Muscle of back (tissue), 11 donors: ENCODE data around the gene DOCK2. TPM values are rescaled to one million over a fixed set of nuclear protein-coding genes. Genes with fewer than 3 reads are reported as not detected.
"Not testable (repeated sequence)": the region's sequence is repeated elsewhere in the genome, so short reads cannot be mapped to it uniquely, and the experiment has no call there.

Experiments
- DNase-seq, 3 donors: peaks; one replicate each; pipeline versions ENCODE4 v3.0.0 to v3.0.0-alpha.2; 2013
- polyA plus RNA-seq, 10 donors: library from polyadenylated mRNA; unstranded; fragments of 120-200 nt; gene quantifications; one replicate each; pipeline ENCODE4 v1.2.1, GENCODE V29; 2013; ENCODE audit not compliant: insufficient read length in 10 of 10

The DOCK2 gene
- polyA plus RNA-seq, 10 donors, result 3.0 to 8.6 (median 3.7) TPM

DNA sequence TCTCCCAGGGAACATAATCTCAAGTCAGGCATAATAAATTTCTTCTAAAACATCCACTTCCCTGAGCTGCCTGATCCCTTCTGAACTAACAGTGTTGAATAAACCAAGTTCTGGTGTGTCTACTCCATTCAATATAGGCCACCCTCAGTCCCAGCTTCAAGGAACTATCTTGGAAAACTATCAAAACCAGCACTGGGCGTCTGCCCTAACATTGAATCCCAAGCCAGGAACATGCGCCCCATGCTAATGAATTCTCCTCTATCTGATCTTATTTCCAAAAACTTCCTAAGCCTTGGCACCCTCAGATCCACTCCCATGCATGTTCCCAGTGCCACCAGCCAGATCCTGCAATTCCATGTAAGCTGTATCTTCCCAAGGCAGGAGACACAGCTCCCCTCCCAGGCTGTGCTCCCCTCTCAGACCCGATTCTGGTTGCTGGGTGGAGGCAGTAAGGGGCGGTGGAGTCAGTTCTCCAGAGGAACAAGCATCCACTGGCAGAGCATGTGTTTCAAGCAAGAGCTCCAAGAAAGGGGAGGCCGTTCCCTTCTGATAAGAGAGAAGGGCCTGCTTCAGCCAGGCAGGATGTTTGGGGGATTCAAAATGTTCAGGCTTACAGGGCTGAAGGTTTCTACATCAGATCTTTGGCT is 455.5 kb downstream of the DOCK2 start:
- DNase-seq, result no peak

GRCh38 chr5:170094329-170094728 is 457.3 kb downstream of the DOCK2 start:
- not testable (repeated sequence) for DNase-seq

- no peak for DNase-seq
Measured at GRCh38 chr5:170095646-170096045, 458.6 kb downstream of the DOCK2 start.

DNA sequence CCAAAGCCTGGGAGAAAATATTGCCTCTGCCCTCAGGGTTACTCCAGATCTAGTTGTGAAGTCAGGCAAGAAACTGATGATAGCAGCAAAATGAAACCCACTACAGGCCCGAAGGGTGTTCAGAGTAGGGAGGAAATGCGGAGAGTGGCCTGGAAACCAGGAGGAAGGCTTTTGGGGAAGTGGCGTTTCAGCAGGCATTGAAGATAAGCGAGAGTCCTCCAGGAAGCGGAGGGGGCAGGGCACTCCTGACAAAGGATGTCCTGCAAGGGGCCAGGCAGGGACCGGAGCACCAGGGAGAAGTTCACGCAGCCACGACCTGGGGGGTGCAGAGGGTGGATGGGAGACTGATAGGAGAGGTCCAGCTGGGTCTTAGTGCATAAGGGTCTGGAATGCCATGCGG is 460.9 kb downstream of the DOCK2 start:
- DNase-seq, result peak in 2 of 3 donors; percentile 17 to 29

- peak; percentile 78 to 92 (median 86) for DNase-seq
Measured at GRCh38 chr5:170100066-170100943, 463.2 kb downstream of the DOCK2 start.

DNA sequence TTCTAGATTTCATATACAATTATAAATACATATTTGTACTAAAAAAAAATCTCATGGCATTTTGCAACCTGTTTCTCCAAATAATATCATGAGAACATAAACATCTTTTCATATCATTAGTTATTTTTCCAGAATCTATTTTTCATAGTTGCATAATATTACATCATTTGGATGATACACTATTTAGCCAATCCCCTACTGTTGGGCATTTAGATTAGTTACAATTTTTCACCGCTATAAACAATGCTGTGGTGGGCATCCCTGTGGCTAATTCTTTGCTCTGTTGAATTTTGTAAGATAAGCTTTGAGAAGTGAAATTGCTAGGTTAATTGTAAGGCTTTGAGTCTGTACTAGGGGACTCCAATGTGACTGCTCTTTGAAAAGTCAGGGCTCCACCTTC is 466.4 kb downstream of the DOCK2 start:
- DNase-seq, result no peak

DNA sequence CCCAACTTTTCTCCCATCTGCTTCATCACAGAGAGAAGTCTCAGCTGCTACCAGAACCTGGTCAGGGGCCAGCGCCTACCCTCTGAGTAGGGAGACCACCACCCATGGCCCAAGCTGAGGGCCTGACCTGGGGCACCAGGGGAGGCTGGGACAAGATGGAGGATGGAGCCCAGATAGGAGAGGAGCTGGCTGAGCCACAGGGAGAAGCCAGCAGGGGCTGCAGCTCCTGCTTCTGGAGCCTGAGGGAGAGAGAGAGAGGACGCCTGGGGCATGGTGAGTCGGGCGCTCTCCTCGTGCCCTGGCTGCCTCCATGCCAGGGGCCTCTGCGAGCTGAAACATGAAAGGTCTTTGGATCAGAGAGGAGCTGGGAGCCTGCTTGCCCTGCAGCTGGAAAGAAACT is 467.2 kb downstream of the DOCK2 start:
- DNase-seq, result no peak

DNA sequence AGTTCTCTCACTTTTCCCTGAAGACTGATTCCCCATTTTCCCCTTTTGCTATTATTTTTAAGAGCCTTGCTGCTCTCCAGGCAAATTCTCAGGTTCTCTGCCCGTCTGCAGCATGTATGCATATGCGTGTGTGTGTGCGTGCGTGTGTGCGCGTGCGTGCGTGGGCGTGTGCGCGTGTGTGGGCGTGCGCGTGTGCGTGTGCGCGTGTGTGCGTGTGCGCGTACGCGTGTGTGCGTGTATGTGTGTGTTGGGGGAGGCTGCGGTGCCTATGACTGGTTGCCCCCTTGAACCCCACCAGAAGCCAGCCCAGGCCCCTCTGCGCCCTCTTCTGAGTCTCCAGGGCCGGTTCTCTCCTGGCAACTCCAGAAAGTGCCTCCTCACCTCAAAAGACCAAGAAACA is 467.6 kb downstream of the DOCK2 start:
- DNase-seq, result no peak

GRCh38 chr5:170105642-170106611 is 468.9 kb downstream of the DOCK2 start, which contains the start of gene FOXI1:
Gene FOXI1 (plus strand): TSS chr5:170105897. CDS start chr5:170105958, 61 bp downstream.
- no peak for DNase-seq

- no peak for DNase-seq
Measured at GRCh38 chr5:170107674-170108073, 470.6 kb downstream of the DOCK2 start.

DNA sequence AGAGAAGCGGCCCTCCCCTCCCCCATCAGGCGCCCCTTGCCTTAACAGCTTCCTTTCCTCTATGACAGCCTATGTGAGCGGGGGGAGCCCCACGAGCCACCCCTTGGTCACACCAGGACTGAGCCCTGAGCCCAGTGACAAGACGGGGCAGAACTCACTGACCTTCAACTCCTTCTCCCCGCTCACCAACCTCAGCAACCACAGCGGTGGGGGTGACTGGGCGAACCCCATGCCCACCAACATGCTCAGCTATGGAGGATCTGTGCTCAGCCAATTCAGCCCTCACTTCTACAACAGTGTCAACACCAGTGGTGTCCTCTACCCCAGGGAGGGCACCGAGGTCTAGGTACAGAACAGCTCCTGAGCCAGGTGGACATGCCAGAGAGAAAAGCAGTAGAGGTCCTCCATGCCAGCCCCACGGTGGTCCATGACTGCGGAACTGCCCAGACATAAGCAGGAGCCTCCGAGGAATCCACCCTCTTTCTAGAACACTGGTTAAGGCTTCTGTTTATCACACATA is 471.3 kb downstream of the DOCK2 start:
- no peak for DNase-seq

DNA sequence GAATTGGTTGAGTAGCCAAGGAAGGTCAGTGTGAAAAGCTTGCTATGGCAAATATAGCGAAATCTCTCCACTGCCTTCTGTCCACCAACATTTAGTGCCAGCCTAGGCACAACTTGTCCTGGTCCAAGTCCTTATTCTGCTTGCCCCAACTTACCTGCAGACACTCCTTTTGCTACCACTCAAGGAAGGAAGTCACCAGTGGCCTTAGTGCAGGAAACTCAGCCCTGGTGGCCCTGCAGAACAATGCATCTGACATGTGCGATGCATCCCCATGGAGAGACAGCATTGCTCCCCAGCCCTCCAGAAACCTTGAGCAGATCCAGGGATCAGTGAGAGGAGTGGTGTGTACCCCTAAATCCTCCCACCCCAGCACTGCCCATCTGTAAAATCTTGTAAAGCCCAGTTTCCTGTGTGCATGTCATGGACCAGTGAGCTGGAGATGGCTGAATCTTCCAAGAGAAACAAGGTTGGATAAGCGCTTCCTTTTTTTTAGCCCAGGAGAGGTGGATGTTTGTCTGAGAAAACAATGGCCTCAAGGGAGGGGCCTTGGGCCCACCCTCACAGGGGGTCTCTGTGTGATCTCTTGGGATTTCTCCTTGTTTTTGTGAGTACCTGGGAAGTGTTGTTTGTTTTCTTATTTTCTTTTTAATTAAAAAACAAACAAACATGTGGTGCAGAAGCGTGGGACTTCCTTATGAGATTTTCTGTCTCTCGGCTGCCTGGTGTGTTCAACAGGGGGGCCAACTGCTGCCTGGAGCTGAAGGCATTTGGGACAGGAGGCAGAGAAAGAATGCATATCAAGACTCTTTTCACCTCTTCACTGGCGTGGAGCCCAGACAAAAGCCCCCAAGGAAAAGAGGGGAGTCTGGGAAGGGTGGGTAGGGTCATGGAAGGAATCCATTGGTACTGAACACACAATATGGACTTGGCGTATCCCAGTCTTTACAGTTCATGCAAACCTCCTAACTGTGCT is 472.3 kb downstream of the DOCK2 start:
- no peak for DNase-seq

DNA sequence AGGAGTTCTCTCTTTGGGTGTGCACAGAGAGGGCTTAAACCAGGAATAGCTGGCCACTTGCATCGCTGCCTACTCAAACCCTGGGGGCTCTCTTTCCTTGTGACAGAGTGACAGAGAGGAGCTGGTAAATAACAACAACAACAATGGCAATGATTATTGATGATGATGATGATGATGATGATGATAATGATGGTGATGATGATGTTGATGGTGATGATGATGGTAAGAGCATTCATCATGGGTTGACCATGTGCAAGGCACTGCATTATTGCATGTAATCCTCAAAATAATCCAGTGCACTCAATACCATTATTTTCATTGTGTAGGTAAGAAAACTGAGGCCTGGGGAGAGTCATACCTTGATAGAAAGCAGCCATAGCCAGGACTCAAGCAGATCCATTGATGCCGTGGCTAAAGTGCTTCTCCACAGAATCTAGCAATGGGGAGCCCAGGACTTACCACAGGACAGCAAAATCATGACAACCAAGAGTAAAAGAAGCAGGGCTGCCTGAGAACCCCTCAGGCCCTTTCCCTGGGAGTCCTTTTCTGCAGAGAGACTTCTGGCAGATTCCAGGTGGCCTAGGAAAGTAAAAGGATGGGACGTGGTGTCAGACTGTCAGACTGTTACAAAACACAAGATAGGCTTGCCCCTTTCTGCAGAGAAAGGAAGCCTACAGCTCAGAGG is 473.5 kb downstream of the DOCK2 start:
- no peak for DNase-seq

- DNase-seq, result no peak
Measured at GRCh38 chr5:170111088-170111785, 474.2 kb downstream of the DOCK2 start.

DNA sequence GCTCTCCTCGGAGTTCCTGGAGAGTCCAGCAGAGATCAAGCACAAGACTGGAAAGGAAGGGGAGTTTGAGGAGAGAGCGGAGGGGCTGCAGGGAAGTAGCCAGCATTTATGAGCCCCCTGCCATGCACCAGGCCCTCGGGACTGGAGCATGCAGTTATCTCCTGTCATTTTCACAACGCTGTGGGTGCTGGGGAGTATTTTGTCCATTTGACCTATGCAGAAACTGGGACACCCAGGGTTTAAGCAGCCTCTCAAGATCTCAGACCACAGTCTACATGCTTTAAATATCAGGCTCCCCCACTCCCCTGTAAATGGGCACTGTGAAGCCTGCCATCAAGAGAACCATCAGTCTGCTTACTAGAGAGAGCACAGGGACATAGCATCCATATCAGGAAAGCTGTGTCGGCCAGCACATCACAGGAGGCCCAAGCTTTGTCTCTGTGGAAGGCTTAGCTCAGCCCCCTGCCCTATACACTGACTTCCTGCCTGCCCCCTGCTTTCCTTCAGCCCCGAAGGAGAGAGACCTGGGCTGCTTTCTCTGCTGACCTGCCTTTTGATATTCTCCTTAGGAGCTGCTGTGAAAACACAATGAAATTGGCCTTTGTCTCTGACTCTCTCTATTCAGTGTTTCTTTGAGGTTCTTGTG is 475.9 kb downstream of the DOCK2 start:
- no peak for DNase-seq

- DNase-seq, result no peak
Measured at GRCh38 chr5:170113522-170113900, 476.4 kb downstream of the DOCK2 start.

GRCh38 chr5:170114271-170114670 is 477.2 kb downstream of the DOCK2 start:
- no peak for DNase-seq

DNA sequence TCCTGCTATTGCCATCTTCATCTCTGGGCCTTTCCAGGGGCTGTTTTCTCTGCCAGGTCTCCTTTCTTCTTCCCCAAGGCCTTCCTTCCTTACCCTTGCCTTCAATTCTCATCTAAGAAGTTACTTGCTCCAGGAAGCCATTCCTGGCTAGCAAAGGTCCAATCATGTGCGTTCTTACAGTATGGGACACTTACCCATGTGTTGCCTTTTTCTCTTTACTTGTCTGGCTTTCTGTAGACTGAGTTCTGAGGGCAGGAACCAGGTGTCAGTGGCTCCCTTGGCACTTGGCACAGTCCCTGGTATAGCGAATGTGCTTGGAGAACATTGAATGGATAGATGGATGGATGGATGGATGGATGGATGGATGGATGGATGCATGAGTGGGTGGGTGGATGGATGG is 478.9 kb downstream of the DOCK2 start:
- no peak for DNase-seq

DNA sequence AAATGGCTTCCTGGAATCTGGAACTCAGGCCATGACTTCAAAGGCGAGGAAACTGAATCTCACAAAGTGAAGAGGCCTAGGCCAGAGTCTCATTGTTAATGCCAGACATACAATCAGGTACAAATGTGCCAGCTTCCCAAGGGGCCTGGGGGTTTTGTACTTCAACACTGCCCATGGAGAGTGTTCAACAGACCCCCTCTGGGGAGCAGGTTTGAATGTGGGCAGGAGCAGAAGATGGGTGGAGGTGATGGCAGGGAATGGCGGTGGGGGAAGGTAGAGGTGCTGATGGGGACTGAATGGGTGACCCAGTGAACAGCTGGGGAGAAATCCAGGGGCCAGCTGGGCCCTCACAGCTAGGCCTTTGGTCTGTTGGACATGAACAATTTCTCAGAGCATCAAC is 480.7 kb downstream of the DOCK2 start:
- DNase-seq, result no peak
